ENCODE results near the gene ATP5F1D.

ATP5F1D gene

DNA sequence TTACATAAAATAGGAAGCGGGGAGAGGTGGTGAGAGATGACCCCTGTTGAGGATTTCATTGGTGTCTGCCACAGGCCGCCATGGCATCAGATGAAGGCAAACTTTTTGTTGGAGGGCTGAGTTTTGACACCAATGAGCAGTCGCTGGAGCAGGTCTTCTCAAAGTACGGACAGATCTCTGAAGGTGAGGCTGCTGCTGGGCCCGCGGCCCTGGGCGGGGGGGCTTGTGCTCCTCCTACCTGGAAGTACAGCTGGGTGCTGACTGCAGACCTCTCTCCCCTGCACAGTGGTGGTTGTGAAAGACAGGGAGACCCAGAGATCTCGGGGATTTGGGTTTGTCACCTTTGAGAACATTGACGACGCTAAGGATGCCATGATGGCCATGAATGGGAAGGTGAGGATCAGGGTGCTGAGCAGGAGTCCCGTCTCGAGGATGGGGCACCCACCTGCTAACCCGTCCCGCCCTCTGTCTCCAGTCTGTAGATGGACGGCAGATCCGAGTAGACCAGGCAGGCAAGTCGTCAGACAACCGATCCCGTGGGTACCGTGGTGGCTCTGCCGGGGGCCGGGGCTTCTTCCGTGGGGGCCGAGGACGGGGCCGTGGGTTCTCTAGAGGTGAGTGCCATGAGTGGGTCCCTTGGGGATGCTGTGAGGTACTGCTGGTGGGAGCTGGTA, 29.4 kb downstream of the ATP5F1D start:
- DNase-seq (ENCODE audit: low read depth): no peak

DNA sequence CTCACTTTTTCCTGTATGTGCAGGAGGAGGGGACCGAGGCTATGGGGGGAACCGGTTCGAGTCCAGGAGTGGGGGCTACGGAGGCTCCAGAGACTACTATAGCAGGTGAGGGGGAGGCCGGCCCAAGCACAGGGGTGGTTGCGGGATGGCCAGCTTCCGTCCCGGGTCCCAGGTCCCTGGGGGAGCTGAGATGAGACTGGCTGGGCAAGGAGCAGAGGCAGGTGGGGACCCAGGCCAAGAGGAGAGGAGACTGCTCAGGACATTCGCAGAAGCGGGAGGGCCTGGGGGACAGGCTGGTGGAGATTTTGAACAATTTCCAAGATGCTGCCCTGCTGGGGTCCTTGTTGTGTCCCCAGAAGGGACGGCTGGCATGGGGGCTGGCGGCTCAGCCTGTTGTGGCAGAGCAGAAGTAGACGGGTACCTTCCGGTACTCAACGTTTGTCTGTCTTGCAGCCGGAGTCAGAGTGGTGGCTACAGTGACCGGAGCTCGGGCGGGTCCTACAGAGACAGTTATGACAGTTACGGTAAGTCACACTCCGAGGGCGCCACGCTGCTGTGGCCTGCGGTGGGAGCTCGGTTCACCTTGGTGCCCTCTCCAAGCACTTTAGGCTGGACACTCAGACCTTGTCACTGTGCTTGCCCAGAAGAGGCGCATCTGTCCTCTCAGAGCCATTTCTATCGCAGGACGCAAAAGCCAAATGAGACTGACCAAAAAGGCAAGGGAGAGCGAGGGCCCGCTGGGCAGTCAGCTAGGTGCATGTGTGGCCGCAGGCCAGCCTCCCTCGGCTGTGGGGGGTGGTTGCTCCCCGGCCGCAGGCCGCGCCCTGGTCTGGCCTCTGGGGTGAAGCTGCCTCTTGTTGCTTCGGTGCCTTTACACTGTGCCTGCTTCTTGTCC, 30.2 kb downstream of the ATP5F1D start:
- DNase-seq (ENCODE audit: low read depth): no peak

DNA sequence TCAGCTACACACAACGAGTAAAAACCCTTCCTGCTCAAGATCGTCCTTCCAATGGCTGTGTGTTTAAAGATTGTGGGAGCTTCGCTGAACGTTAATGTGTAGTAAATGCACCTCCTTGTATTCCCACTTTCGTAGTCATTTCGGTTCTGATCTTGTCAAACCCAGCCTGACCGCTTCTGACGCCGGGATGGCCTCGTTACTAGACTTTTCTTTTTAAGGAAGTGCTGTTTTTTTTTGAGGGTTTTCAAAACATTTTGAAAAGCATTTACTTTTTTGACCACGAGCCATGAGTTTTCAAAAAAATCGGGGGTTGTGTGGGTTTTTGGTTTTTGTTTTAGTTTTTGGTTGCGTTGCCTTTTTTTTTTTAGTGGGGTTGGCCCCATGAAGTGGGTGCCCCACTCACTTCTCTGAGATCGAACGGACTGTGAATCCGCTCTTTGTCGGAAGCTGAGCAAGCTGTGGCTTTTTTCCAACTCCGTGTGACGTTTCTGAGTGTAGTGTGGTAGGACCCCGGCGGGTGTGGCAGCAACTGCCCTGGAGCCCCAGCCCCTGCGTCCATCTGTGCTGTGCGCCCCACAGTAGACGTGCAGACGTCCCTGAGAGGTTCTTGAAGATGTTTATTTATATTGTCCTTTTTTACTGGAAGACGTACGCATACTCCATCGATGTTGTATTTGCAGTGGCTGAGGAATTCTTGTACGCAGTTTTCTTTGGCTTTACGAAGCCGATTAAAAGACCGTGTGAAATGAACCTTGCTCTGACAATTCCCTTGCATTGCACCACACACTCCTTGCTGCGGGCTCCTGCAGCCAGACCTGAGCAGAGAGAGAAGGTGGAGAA, 31.1 kb downstream of the ATP5F1D start:
- no peak for DNase-seq (ENCODE audit: low read depth)

DNA sequence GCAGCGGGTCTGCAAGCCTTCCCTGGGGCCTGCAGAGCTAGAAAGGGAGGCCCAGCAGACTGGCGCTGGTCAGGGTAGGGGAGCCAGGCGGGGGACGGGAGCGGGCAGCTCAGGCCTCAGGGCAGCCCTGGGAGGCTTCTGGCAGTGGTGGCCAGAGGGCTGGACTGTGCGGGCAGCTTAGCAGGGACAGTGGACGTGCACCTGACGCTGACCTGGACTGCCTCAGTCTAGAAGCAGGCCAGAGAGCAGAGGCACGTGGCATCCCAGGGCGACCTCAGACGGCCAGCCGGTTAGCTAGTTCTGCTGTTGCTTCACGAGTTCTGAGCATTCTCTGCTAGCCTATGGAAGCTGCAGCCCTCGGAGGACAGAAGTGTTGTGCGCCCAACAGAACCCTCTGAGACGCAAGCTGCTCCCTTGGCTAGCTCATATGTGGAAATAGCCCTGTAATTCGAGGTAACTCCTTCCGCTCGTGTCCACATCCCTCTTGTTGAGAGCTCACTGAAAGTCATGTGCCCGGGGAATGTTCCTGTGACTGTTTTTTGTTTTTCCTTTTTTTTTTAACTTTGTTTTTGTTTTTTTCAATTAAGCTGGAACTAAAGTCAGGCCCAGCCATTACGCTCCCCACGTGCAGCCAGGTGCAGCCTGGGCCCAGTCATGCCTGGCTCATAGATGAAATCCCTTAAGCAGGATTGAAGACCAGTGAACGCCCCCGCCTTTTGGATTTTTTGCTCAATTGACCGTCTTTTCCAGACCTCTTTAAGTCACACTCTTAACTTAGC, 31.9 kb downstream of the ATP5F1D start:
- no peak for DNase-seq (ENCODE audit: low read depth)

DNA sequence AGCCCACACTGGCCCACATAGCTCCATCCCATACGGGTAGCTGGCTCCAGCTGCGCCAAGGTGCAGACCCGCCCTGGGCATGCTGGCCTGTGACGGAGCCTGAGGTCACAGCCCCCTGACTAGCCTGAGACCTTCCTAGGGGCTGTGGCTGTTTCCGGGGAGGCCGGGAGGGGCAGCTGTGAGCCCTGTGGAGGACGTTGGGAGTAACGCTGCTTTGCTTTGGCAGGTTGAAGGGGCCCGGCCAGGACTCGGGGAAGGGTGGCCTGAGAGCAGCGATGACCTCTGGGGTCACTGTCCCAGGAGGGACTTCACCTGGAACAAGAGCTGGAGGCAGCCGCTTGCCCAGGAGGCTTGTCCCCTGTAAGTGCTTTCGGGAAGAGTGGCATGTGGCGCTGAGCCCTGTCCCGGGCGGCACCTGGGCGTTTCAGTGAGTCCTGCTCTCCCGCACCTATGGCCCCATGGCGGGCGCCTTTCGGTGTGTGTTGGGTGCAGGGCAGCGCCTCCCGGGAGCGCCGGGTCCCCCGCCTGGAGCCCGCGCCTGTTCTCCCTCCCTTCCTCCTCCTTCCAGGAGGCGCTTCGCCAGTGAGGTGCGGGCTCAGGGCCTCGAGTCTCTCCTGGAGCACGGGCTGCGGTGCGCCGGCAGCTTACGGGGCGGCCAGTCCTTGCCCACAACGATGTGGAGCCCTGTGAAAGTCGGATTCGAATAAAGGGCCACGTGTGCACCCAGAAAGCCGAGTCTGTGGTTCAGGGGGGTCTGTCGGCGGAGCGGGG, 32.7 kb downstream of the ATP5F1D start:
- no peak for DNase-seq (ENCODE audit: low read depth)

DNA sequence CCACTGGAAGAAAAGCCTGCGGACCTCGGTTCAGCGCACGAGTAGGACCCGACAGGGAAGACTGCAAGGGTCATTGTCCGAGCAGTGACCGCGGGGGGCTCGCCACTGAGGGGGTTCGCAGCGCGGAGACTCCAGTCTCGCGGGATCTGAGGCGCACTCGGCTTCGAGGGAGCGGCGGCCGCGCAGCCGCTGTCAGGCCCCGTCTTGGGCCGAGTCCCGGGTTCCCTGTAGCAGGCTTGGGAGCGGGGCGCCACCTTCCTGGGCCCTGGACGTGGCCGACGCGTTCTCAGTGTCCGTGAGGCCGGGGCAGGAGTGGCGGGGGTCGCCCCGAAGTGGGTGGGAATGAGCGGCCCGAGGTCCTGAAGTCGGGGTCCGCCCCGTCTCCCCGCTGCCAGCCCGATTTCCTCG, 33.3 kb downstream of the ATP5F1D start:
- no peak for DNase-seq (ENCODE audit: low read depth)

DNA sequence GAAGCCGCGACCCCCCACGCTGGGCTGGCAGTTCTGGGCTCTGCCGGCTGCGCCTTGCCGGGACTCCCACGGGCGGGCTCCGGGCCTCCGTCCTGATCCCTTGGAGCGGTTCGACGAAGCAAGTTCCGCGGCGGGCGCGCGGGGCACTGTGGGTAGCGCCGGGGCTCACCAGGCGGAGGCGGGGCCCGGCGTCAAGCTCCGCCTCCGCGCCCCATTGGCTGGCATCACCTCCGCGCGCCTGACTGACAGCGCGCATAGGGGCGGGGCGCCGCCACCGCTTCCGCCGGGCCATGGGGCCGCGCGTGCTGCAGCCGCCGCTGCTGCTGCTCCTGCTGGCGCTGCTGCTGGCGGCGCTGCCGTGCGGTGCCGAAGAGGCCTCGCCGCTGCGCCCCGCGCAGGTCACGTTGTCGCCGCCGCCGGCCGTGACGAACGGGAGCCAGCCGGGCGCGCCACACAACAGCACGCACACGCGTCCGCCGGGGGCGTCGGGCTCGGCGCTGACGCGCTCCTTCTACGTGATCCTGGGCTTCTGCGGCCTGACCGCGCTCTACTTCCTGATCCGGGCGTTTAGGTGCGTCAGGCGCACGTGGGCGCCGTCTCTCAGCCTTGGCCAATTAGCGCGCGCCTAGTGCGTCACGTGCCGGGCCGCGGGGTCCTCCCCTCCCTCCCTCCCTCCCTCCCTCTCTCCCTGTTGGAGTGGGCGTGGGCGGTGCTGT, 33.9 kb downstream of the ATP5F1D start, which contains the start of gene FAM174C:
TSS of gene FAM174C (plus strand) at position 271 of the 716 bp plus-strand sequence. CDS start at position 291, 20 bp downstream.
- DNase-seq (ENCODE audit: low read depth): peak; percentile 92

DNA sequence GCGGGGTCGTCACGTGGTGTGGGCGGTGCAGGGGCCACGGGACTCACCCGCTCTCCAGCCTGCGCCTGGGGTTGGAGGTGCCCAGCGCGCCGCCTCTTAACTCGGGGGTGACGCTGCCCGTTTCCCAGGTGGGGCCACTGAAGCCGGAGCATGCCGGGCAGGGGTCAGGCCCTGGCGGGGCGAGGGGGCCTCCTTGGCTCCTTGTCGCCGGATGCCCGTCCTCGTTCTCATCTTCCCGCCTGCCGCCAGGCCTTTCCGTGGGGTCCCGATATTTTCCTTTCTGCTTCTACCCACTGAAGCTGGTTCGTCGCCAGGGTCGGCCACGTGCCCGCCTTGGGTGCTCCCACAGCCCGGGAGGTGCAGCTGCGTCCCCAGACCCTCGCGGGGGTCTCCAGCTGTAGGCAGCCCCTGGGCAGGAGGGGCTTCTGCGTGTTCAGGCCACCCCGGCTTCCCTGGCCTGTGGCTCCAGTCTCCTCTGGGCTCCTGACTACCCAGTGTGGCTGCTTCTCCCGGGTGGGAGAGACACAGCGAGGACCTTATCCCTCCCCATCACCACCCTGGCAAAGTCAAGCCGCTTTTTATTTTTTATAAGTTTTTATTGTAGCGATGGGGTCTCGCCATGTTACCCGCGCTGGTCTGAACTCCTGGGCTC, 34.6 kb downstream of the ATP5F1D start:
- DNase-seq (ENCODE audit: low read depth): no peak

DNA sequence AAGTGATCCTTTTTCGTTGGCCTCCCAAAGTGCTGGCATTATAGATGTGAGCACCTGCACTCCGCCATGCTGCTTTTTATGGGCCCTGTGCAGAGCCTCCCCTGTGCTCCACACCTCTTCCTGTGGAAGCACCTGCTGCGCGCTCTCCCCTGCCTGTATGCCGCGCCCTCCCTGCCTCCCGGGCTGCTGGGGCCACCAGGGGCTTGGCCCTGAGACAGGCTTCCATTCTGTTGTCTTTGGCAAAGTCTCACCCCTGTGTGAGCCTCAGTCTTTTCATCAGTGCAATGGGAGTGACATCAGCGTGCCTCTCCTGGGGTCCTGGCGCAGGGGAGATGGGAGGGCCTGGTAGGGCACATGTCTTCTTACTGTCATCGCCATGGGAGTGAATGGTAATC, 35.1 kb downstream of the ATP5F1D start:
- DNase-seq (ENCODE audit: low read depth): no peak

DNA sequence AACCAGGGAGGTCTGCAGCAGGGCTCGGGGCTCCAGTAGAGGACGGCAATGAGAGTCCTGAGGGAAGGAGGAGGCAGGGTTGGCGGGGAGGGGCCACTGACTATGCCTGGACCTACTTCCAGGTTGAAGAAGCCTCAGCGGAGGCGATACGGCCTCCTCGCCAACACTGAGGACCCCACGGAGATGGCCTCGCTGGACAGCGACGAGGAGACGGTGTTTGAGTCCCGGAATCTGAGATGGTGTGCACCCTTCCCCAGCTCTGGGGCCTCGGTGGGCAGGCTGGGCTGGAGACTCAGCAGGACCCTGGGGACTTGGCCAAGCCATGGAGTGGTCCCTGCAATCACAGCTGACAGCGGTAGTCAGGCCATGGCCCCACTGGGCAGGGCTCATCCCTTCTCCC, 35.5 kb downstream of the ATP5F1D start:
- DNase-seq (ENCODE audit: low read depth): no peak

DNA sequence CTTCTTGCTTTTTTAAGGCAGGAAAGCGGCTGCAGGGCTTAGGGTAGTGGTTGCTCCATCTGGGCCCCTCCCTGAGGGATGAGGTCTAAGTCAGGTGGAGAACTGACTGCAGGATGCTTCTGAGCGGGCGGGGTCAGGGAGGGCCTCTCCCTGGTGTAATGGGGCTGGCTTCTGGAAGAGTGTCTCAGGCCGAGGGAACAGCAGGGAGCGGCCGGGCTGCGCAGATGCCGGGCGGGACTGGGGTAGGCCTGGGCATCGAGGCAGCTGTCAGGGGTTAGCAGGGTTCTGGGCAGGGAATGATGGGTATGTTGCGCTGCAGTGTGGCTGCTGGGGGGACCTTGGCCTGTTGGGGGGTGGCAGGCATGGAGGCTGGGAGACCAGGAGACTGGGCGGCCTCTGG, 36.5 kb downstream of the ATP5F1D start:
- no peak for DNase-seq (ENCODE audit: low read depth)

DNA sequence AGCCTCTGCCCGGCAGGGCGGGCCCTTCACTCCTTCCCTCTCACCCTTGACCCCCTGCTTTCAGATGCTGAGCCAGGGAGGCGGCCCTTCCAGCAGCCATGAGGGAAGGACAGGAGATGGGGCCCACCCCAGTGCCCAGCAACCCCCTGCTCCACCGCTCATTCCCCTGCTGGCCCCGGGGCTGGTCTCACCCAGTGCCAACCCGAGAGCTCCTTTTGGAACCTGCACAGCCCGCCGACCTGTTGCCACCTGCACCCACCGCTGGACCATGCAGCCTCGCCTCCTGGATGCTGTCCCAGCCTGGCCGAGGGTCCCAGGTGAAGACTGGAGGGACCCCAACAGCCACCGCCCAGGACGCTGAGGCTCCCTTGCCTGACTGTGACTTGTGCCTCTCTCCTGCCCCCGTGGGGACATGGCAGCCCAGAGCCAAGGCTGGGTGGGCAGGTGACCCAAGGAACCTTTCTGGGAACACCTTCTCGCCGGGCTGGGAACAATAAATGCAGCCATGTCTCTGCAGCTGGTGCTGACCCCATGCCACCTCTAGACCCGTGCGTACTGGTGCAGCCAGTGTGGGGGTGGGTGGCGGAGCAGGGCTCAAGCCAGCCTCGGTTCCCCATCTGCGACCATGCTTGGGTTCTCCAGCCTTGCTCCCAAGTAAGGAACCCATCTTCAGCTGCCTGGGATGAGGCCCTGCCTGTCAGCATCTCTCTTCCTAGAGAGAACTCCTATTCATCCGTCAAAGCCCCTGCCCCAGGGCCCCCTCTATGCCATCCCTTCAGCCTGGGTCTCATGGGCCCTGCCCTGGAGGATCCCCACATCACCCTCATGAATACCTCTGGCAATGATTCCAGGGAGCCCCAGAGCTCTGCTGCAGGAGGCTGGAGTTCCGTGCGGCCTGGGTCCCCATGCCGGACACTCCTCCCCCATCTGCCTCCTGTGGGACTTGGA, 37.4 kb downstream of the ATP5F1D start:
- DNase-seq (ENCODE audit: low read depth): no peak

DNA sequence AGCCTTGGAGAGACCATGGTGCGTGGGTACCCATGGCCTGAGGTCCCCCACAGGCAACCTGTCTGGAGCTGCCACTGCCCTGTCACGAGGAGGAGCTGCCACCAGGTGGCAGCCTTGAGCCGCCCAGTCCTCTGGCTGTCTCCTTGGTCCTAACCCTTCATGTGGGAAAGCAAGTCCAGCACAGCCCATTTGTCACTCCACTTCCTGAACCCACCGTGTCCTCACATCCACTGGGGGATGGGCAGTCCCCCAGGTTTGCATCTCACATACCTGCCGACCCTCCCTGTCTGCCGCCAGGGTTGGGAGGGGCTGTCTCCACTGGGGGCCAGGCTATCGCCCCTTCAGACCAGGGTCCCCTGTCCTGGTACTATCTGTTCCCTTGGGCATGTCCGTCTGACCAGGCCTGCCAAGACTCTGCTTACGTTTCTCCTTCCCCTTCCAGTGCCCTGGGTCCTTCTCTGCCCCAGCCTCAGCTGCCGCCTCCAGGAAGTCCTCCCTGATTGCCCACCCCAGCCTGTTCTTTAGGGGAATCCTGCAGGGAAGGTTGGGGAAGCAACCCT, 38.3 kb downstream of the ATP5F1D start:
- no peak for DNase-seq (ENCODE audit: low read depth)

DNA sequence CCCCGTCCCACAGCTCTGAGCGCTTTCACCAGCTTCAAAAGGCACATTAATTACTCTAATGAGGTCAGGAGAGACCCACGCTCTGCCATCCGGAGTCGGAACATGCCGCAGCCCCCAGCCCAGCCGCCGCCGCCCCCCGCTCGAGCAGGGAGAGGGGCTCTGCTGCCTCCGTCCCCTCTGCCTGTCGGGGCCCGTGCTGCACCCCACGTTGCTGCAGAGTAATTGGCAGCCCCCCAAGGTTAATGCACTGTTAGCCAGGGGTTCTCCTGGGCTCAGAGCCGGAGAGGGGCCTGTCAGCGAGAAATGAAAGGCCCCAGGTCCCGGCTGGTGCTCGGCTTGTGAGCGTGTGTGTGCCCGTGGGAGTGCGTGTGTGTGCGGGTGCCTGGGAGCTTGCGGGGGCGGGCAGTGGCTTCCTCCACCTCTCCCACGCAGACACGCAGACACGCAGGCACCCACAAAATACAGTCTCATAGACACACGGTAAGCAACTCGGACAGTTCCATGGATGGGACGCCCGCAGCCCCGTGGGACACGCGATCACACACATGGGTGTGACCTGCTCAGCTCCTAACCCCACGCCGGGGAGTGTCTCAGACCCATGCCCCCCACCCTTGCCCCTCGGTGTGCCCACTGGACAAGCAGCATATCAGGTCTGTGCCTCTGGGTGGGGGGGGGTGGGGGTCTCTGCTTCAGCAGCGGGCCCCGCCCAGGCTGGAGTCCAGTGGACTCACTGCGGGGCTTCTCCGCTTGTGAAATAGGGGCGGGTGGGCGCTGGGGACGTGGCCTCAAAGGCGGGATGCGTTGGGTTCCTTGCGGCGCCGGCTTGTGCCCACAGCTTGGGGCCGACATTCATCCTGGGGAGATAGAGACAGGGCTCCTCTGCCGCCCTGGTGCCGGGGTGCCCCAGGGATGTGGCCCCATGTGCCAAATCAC, 39.4 kb downstream of the ATP5F1D start:
- no peak for DNase-seq (ENCODE audit: low read depth)

DNA sequence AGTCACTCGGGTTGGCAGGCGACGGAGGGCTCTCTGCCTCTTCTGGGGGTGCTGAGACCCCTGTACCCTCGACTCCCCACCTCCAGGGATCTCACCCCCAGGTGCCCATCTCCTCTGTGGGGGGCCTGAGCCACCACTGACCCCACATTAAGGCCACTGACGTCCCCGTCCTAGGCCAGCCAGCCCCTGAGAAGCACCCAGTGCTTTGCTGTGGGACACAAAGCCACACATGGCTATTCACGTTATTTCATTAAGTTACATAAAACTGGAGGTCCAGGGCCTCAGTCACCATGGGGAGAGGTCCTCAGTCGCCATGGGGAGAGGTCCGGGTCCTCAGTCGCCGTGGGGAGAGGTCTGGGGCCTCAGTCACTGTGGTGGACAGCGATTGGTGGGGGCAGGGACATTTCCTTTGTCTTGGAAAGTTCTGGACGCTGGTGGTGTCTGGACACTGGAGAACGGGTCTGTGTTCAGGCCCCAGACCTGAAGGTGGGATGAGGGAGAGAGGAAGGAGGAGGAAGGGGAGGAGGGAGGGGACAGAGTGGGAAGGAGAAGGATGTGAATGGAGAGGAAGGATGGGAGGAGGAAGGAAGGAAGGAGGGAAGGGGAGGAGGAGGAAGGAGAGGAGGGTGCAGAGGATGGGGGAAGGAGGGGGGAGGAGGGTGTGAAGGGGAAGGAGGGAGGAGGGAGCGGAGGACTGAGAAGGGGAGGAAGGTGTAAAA, 40.2 kb downstream of the ATP5F1D start:
- DNase-seq (ENCODE audit: low read depth): no peak

DNA sequence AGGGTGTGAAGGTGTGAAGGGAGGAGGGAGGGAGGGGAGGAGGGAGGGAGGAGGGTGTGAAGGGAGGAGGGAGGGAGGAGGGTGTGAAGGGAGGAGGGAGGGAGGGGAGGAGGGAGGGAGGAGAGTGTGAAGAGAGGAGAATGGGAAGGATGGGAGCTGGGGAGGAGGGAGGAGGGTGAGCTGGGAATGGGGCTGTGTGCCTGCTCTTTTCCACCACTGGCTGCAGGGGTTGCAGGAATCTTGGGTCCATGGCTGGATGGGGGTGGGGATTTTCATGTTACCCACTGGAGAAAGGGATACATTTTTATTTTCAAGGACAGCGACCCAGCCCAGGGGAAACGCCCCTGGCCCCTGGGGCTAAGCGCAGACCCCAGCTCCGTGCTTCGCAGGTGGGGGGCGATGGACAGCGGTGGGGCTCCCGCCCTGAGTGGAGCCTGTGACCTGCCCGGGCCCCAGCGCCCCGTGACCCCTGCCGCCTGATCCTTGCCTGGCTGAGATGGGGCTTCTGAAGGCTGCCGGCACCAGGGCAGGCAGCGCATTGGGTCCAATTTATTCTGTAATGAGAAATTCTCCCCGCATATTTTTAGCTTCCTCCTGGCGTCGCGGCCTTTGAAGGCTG, 41.1 kb downstream of the ATP5F1D start:
- DNase-seq (ENCODE audit: low read depth): no peak

Data from stimulated activated CD8-positive, alpha-beta memory T cell treated with anti-CD3 and anti-CD28 coated beads, Interleukin-7, amount 100 ng/mL, for 24 hours (primary cell).